Measurements from ENCODE around the gene ADAMTS18. TPM values are rescaled to one million over a fixed set of nuclear protein-coding genes. Genes with fewer than 3 reads are reported as not detected.

ADAMTS18 gene
- total and polyA plus RNA-seq, 2 of the 8 experiments (the other 6 are each of a cell fraction or from before 2014, with no cell fraction given), result 0.05 to 0.19 TPM

- Histone ChIP-seq H3K27me3 (replicated peaks in 1 of 4; ENCODE audit: control insufficient read depth in 3 of 4, extremely low read depth in 1 of 4, insufficient read depth in 3 of 4, low read length in 3 of 4) (peaks cover 0 to 1% (median 0%) of the 10 kb centered on the region in 4 experiments; a peak in 1 of 7 replicates), H4K5ac (ENCODE audit: insufficient read length, low read depth, low read length) (no peak overlapping the region), H2BK20ac (ENCODE audit: low read length) (no peak overlapping the region), H3K9ac (replicated peaks in 1 of 4; ENCODE audit: extremely low read depth in 1 of 4, low read depth in 3 of 4, low read length in 3 of 4) (no peak overlapping the region), H3K18ac (ENCODE audit: extremely low read depth, low read length) (no peak overlapping the region), H3K23ac (ENCODE audit: insufficient read length) (no peak overlapping the region), H3K23me2 (ENCODE audit: low read depth, low read length) (no peaks in the 10 kb centered on the region), H3K56ac (replicated peaks; ENCODE audit: insufficient read length, low read depth, low read length) (no peak overlapping the region), H3K9me3 (ENCODE audit: insufficient read depth in 2 of 2, low read depth in 1 of 2, low read length in 1 of 2) (no peaks in the 10 kb centered on the region), H3K36me3 (ENCODE audit: control insufficient read depth in 2 of 4, insufficient read depth in 4 of 4, low read length in 3 of 4) (no peaks in the 10 kb centered on the region), H3K4me1 (replicated peaks in 1 of 4; ENCODE audit: control insufficient read depth in 3 of 4, insufficient read depth in 4 of 4, low read length in 3 of 4) (no peaks in the 10 kb centered on the region), H3K4me2 (ENCODE audit: insufficient read depth in 1 of 2, low read depth in 2 of 2, low read length in 2 of 2) (no peak overlapping the region), H4K91ac (replicated peaks; ENCODE audit: insufficient read length, low read length) (no peak overlapping the region), H2BK120ac (replicated peaks; ENCODE audit: low read depth, low read length) (no peak overlapping the region), H2AFZ (ENCODE audit: low read length) (no peak overlapping the region), H3K4ac (replicated peaks; ENCODE audit: insufficient read length, low read depth, low read length) (no peak overlapping the region), H4K20me1 (replicated peaks in 1 of 2; ENCODE audit: control insufficient read depth in 1 of 2, insufficient read depth in 2 of 2, low read length in 2 of 2) (no peaks in the 10 kb centered on the region), H3K79me2 (ENCODE audit: control insufficient read depth in 1 of 2, insufficient read depth in 2 of 2, low read length in 2 of 2) (no peaks in the 10 kb centered on the region), H3K4me3 (ENCODE audit: extremely low read depth in 1 of 4, insufficient read depth in 2 of 4, low read depth in 3 of 4, low read length in 4 of 4) (no peak overlapping the region), H2BK15ac (ENCODE audit: low read length) (no peak overlapping the region), H4K8ac (ENCODE audit: extremely low read depth, insufficient read depth, low read length) (no peak overlapping the region), H2BK5ac (ENCODE audit: low read depth, low read length) (no peak overlapping the region), H3K79me1 (ENCODE audit: low read depth, low read length) (no peaks in the 10 kb centered on the region), H2BK12ac (ENCODE audit: low read depth, low read length) (no peak overlapping the region), H2AK5ac (ENCODE audit: low read depth, low read length) (no peak overlapping the region), H3K27ac (ENCODE audit: low read depth, low read length) (no peak overlapping the region), H3K14ac (ENCODE audit: insufficient read length) (no peak overlapping the region)
- DNase-seq (ENCODE audit: low read depth in 1 of 2, low spot score in 2 of 2) (no peak), FAIRE-seq (no peak)
- TF ChIP-seq GABPA (IDR thresholded peaks at IDR 0.05; ENCODE audit: borderline replicate concordance, insufficient read depth, low read length) (no peak), CBX5 (IDR thresholded peaks at IDR 0.05; ENCODE audit: low read depth, low read length) (no peak), YY1 (IDR thresholded peaks at IDR 0.05; ENCODE audit: low read depth, low read length) (no peak), KDM4A (IDR thresholded peaks at IDR 0.05; ENCODE audit: low read depth, low read length, severe bottlenecking) (no peak), SIRT6 (IDR thresholded peaks at IDR 0.05; ENCODE audit: low read length) (no peak), KDM5A (IDR thresholded peaks at IDR 0.05; ENCODE audit: low read length) (no peak), CTBP2 (IDR thresholded peaks at IDR 0.05; ENCODE audit: borderline replicate concordance, insufficient read depth, insufficient read length, low read length) (no peak), RAD21 (IDR thresholded peaks at IDR 0.05 in 1 of 2, conservative IDR thresholded peaks at IDR 0.05 in 1 of 2; ENCODE audit: low read depth in 2 of 2, low read length in 2 of 2) (no peak), CTCF (IDR thresholded peaks at IDR 0.05; ENCODE audit: control extremely low read depth in 1 of 3, insufficient read depth in 1 of 3, low read depth in 1 of 3, low read length in 3 of 3) (no peak), MAX (IDR thresholded peaks at IDR 0.05) (no peak), POU5F1 (IDR thresholded peaks at IDR 0.05; ENCODE audit: low read depth, low read length) (no peak)
- POLR2A ChIA-PET (ENCODE audit: partially characterized antibody), result no interaction called here
- CTCF ChIA-PET (ENCODE audit: partially characterized antibody), result no interaction called here
- 86% methylated on average over 1 of the region's 1 CpG; no CpG with 5 or more reads in 1 of the 2 experiments for WGBS, 2 experiments (ENCODE audit: extremely low coverage in 1 of 2, insufficient coverage in 1 of 2, insufficient read length in 1 of 2, insufficient replicate concordance in 2 of 2, low coverage in 1 of 2, low lambda C conversion rate in 2 of 2, missing lambda C conversion rate in 1 of 2)
Observed at GRCh38 chr16:77299395-77299794, 135.4 kb downstream of the ADAMTS18 start.

Measured in H1 (cell line).